Heart right ventricle (tissue), 16 donors: ENCODE results near the gene MLXIPL. TPM values are rescaled to one million over a fixed set of nuclear protein-coding genes. Genes with fewer than 3 reads are reported as not detected.

Experiments used
- ATAC-seq, 8 donors: fragments of 200-7000 bp; cut with Tn5 transposase; one replicate each; pipeline ENCODE4 v1.9.1; 2020; ENCODE audit warnings: mild to moderate bottlenecking in 8 of 8, moderate library complexity in 8 of 8, moderate number of reproducible peaks in 1 of 8
- DNase-seq, 2 donors: peaks; one replicate each; pipeline ENCODE4 v3.0.0-alpha.2; 2020
- H3K27ac ChIP-seq, 10 donors: fragments of 200-600 bp; sonication (generic) in 2 of 10; one replicate each; pipeline versions ENCODE4 v1.5.0 to v1.8.0; 2020 to 2022; ENCODE audit warnings: mild to moderate bottlenecking in 3 of 10
- H3K27me3 ChIP-seq, 7 donors: fragments of 200-600 bp; one replicate each; pipeline ENCODE4 v1.8.0; 2021 to 2022; ENCODE audit warnings: mild to moderate bottlenecking in 2 of 7
- H3K36me3 ChIP-seq, 9 donors: fragments of 200-600 bp; sonication (generic) in 1 of 9; one replicate each; pipeline versions ENCODE4 v1.5.0 to v1.8.0; 2020 to 2022; ENCODE audit warnings: mild to moderate bottlenecking in 2 of 9
- H3K4me1 ChIP-seq, 9 donors: fragments of 200-600 bp; sonication (generic) in 1 of 9; one replicate each; pipeline versions ENCODE4 v1.5.0 to v1.8.0; 2020 to 2022; ENCODE audit warnings: mild to moderate bottlenecking in 4 of 9
- H3K4me3 ChIP-seq, 10 donors: fragments of 200-600 bp; sonication (generic) in 2 of 10; one replicate each; pipeline versions ENCODE4 v1.5.0 to v1.8.0; 2020 to 2022; ENCODE audit warnings: mild to moderate bottlenecking in 7 of 10, moderate library complexity in 2 of 10
- H3K9me3 ChIP-seq, 11 donors: fragments of 200-600 bp in 10 of 11; sonication (generic) in 2 of 11; one replicate each; pipeline versions ENCODE4 v1.5.0 to v1.8.0; 2013 to 2022; ENCODE audit warnings: mild to moderate bottlenecking in 2 of 11, control low read depth in 1 of 11, moderate library complexity in 1 of 11
- WGBS, 2 donors: extraction: QIAGEN DNeasy Blood & Tissue Kit; methylation state at CpG; one replicate each; pipeline ENCODE4 v1.1.7; 2013; ENCODE audit warnings: inconsistent platforms in 1 of 2; 5-methylcytosine and 5-hydroxymethylcytosine counted together
- intact Hi-C, 10 donors: fragments of 100-400 bp; cut with DNase I; formaldehyde crosslinking; loops; one replicate each; pipeline versions ENCODE4 v1.11.1 to v1.14.2; 2022
- polyA plus RNA-seq, 2 donors: library from polyadenylated mRNA; stranded (reverse); fragments of 200-250 nt; gene quantifications; one replicate each; pipeline ENCODE4 v1.2.3, GENCODE V29; 2013
- total RNA-seq, 10 donors: library from RNA; stranded (reverse); fragmentation: NEBNext Ultra II Directional in 3 of 10; extraction: Animal tissue kit (Norgen Biotek cat#: 25700) in 3 of 10; gene quantifications; one replicate each; pipeline versions ENCODE4 v1.2.1 to v1.2.4, GENCODE V29; 2021 to 2023
- TF ChIP-seq, protein P1 (sequence below), 9 donors: fragments of 200-600 bp; sonication (generic) in 2 of 9; IDR thresholded peaks; one replicate each; pipeline versions ENCODE4 v1.5.0 to v1.8.0; 2021 to 2022; ENCODE audit warnings: antibody characterized with exemption in 9 of 9, mild to moderate bottlenecking in 5 of 9, moderate library complexity in 1 of 9
- donor health status: Arrhythmogenic right ventricular cardiomyopathy.
- donor health status: ischemic (EF 13 %, LVEDD 7.1; RV severe dilation, severe dysfunction).
- donor health status: healthy with polysubstance abuse.
- donor health status: DM: no; HTN: yes; CAD: no.
- donor health status: DM: no; HTN: no; CAD: no.
- donor health status: ischemic (EF 25% LVEDD 6.9; RV normal size, moderate dysfunction).
- donor health status: ischemic (EF 25% LVEDD 5.7; RV mildly dilated, moderate dysfunction).
- donor health status: healthy.
- donor health status: DM: yes; HTN: yes; CAD: no.
- donor health status: Ischemic cardiomyopathy.
- donor health status: ischemic (EF 35%, LVEDD 5.7; RV mildly dilated, moderate dysfunction).
- donor health status: nonischemic (EF 11% LVEDD 7.7; RV severe dilation, severe dysfunction).
- donor health status: DM: yes; HTN: yes; CAD: no.
- donor health status: PGD.
- donor health status: ischemic (EF 29% LVEDD 5.4; RV normal size, mild dysfunction).
- donor health status: nonischemic (EF 23%, LVEDD 6.1; RV moderate dilation, normal function).

MLXIPL gene
- total and polyA plus RNA-seq, 12 donors: 0.28 to 22.8 (median 2.4) TPM; not detected in 2

DNA sequence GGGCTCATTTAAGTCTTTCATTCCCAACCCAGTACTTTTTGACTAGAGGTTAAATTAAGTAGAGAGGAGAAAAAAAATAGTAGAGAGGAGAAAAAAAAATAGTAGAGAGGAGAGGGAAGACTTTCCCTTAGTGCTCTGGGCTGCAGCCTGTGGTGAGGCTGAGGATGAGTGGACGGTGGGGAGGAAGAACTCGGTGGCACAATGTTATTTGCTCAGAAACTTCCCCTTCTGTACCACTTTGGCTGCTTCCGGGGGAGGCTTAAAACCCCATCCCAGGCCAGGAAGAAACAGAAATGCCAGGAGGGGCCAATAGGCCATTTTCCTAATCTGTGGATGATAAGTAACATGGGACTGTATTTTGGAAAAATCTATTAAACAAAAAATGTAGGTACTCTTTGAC is 14.6 kb upstream of the MLXIPL start:
- 58 to 59% methylated on average over 3 of the region's 3 CpGs for WGBS, 2 donors
- H3K27me3 ChIP-seq: peaks cover 0 to 39% (median 26%) of the 10 kb centered on the region in 7 donors
- H3K36me3 ChIP-seq: no peaks in the 10 kb centered on the region
- no peak overlapping the region for H3K4me3 ChIP-seq
- ATAC-seq: no peak
- intact Hi-C loops: loop anchor here in 1 of 10 donors (2.0 kb wide), 1 partner anchor 46 kb away; no protein-coding TSS in a partner anchor
- TF ChIP-seq, protein P1, sequence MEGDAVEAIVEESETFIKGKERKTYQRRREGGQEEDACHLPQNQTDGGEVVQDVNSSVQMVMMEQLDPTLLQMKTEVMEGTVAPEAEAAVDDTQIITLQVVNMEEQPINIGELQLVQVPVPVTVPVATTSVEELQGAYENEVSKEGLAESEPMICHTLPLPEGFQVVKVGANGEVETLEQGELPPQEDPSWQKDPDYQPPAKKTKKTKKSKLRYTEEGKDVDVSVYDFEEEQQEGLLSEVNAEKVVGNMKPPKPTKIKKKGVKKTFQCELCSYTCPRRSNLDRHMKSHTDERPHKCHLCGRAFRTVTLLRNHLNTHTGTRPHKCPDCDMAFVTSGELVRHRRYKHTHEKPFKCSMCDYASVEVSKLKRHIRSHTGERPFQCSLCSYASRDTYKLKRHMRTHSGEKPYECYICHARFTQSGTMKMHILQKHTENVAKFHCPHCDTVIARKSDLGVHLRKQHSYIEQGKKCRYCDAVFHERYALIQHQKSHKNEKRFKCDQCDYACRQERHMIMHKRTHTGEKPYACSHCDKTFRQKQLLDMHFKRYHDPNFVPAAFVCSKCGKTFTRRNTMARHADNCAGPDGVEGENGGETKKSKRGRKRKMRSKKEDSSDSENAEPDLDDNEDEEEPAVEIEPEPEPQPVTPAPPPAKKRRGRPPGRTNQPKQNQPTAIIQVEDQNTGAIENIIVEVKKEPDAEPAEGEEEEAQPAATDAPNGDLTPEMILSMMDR (IDR thresholded peaks at IDR 0.05): no peak
- H3K4me1 ChIP-seq: peaks cover 0 to 10% (median 0%) of the 10 kb centered on the region in 9 donors
- no peak for DNase-seq
- no peak overlapping the region for H3K27ac ChIP-seq
- peaks cover 0 to 17% (median 5%) of the 10 kb centered on the region in 11 donors for H3K9me3 ChIP-seq

DNA sequence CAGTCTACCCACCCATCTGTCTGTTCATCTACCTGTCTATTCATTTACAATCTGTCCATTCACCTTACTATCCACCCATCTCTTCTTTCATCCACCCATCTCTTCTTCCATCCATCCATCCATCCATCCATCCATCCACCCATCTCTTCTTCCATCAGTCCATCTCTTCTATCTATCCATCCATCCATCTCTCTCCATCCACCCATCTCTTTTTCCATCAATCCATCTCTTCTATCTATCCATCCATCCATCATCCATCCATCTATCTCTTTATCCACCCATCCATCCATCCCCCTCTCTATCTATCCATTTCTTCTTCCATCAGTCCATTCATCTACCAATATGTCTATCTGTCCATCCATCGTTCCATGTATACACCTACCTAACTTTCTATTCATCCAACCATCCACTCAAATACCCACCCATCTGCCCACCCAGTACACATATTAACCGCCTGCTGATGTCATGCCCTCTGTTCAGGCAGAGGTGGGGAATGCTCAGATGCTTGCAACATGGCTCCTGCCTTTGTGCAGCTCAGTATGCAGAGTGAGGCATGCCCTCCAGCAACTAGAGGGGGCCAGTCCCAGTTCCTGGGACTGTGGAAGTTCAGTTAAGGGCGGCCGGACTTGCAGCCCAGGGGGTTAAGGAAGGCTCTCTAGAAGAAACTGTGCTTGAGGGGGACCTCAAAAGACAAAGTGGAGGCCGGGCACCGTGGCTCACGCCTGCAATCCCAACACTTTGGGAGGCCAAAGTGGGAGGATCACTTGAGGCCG is 11.3 kb upstream of the MLXIPL start:
- DNase-seq: no peak
- Histone ChIP-seq H3K9me3 (peaks cover 0 to 3% (median 0%) of the 10 kb centered on the region in 11 donors), H3K4me1 (peaks cover 0 to 10% (median 0%) of the 10 kb centered on the region in 9 donors), H3K36me3 (no peaks in the 10 kb centered on the region), H3K27me3 (peaks cover 0 to 44% (median 28%) of the 10 kb centered on the region in 7 donors), H3K4me3 (no peak overlapping the region), H3K27ac (no peak overlapping the region)
- intact Hi-C loops: loop anchor here in 1 of 10 donors (2.0 kb wide), 1 partner anchor 15 kb away; no protein-coding TSS in a partner anchor
- WGBS, 2 donors: 84 to 85% methylated on average over 8 of the region's 8 CpGs
- no peak for ATAC-seq
- TF ChIP-seq, protein P1 (IDR thresholded peaks at IDR 0.05): no peak

DNA sequence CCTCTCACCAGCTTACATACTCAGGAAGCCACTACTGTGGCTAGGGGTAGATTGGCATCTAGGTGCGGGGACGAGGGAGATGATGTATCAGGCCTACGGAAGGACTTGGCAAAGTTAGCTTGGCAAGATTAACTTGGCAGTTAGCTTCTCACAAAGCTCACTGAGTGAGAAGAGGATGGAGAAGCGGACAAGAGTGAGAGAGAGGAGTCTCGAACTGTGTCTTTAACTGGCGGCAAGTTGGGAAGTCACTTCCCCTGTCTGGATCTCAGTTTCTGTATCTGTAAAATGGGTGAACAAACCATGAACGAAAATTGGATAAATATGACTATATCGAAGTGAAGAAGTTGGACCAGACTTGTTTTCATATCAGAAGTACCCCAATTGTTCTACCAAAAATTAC is 9.5 kb upstream of the MLXIPL start:
- Histone ChIP-seq H3K4me3 (no peak overlapping the region), H3K9me3 (no peaks in the 10 kb centered on the region), H3K4me1 (peaks cover 0 to 10% (median 0%) of the 10 kb centered on the region in 9 donors), H3K27ac (no peak overlapping the region), H3K27me3 (peaks cover 0 to 57% (median 37%) of the 10 kb centered on the region in 7 donors), H3K36me3 (no peaks in the 10 kb centered on the region)
- intact Hi-C loops: no loop called here
- TF ChIP-seq, protein P1 (IDR thresholded peaks at IDR 0.05): no peak
- WGBS, 2 donors: 72 to 75% methylated on average over 8 of the region's 8 CpGs
- ATAC-seq (no peak), DNase-seq (no peak)

DNA sequence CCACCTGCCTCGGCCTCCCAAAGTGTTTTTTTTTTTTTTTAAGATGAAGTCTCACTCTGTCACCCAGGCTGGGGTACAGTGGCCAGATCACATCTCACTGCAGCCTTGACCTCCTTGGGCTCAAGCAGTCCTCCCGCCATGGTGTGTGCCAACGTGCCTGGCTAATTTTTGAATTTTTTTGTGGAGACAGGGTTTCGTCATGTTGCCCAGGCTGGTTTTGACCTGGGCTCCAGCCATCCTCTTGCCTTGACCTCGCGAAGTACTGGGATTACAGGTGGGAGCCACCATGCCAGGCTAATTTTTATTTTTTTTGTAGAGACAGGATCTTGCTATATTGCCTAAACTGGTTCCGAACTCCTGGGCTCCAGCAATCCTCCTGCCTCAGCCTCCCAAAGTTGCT is 9.0 kb upstream of the MLXIPL start:
- DNase-seq (no peak), ATAC-seq (no peak)
- Histone ChIP-seq H3K36me3 (no peaks in the 10 kb centered on the region), H3K27ac (no peak overlapping the region), H3K27me3 (peaks cover 0 to 63% (median 43%) of the 10 kb centered on the region in 7 donors), H3K9me3 (no peaks in the 10 kb centered on the region), H3K4me3 (no peak overlapping the region), H3K4me1 (peaks cover 0 to 10% (median 0%) of the 10 kb centered on the region in 9 donors)
- TF ChIP-seq, protein P1 (IDR thresholded peaks at IDR 0.05): no peak
- WGBS, 2 donors: 77 to 81% methylated on average over 7 of the region's 7 CpGs
- intact Hi-C loops: no loop called here
